Endothelial cell of umbilical vein (primary cell): ENCODE results near the gene L1CAM. TPM values are rescaled to one million over a fixed set of nuclear protein-coding genes. Genes with fewer than 3 reads are reported as not detected.

Experiments used
- BruUV-seq: library from RNA; stranded (reverse); fragments of 400-500 nt; replicated peaks from 2 replicates; lab custom pipeline; 2021; lab: Mats Ljungman, UMichigan
- CTCF ChIA-PET: fragments of 300-600, 350-600 bp; sonication (Branson Sonifier 250); formaldehyde crosslinking; loops from one replicate; lab custom pipeline; 2021; ENCODE audit warnings: antibody characterized with exemption, inconsistent platforms; lab: Charles Lee
- POLR2A ChIA-PET: fragments of 300-600, 350-600 bp; sonication (Branson Sonifier 250); formaldehyde crosslinking; loops from one replicate; lab custom pipeline; 2021; ENCODE audit warnings: antibody characterized with exemption, inconsistent platforms; lab: Charles Lee
- DNase-seq: peaks from one replicate; pipeline ENCODE4 v3.0.0-alpha.2; 2011; ENCODE audit warnings: low read depth, low spot score
- FAIRE-seq: peaks from 2 replicates; lab custom pipeline; 2011; peaks lifted over from hg19 to GRCh38; lab: Jason Lieb, UNC
- H2AFZ ChIP-seq: 2 replicates; pipeline ENCODE4 v1.6.0; 2012; ENCODE audit warnings: low read depth, low read length, control low read depth, inconsistent platforms
- H3K27ac ChIP-seq: 2 replicates; pipeline ENCODE4 v1.5.1; 2011; ENCODE audit warnings: low read depth, mild to moderate bottlenecking, control low read depth, low read length, moderate library complexity; ENCODE audit not compliant: insufficient read depth
- H3K27me3 ChIP-seq, 2 experiments: 2 replicates each; pipeline versions ENCODE4 v1.6.0 to v1.6.1; 2011; ENCODE audit warnings: low read length in 2 of 2, mixed read lengths in 1 of 2; ENCODE audit not compliant: control insufficient read depth in 2 of 2, insufficient read depth in 2 of 2
- H3K36me3 ChIP-seq, 2 experiments: 2 replicates in 1 of 2; 3 replicates in 1 of 2; pipeline ENCODE4 v1.5.1; 2011; ENCODE audit warnings: low read length in 2 of 2, mild to moderate bottlenecking in 1 of 2, moderate library complexity in 1 of 2; ENCODE audit not compliant: control insufficient read depth in 2 of 2, insufficient read depth in 2 of 2; ENCODE audit errors: extremely low read depth in 1 of 2
- H3K4me1 ChIP-seq: 3 replicates; pipeline ENCODE4 v1.5.1; 2011; ENCODE audit warnings: mild to moderate bottlenecking, low read length; ENCODE audit not compliant: control insufficient read depth, insufficient read depth; ENCODE audit errors: extremely low read depth
- H3K4me2 ChIP-seq: 2 replicates; pipeline ENCODE4 v1.6.1; 2011; ENCODE audit warnings: low read length, control low read depth, mixed read lengths; ENCODE audit not compliant: insufficient read depth
- H3K4me3 ChIP-seq, 3 experiments: fragments of 200-600 bp in 1 of 3; sonication (generic), shearing (Covaris generic) in 1 of 3; replicated peaks in 1 of 3; 2 replicates each; pipeline ENCODE4 v1.5.1; 2011 to 2016; ENCODE audit warnings: control low read depth in 3 of 3, low read length in 3 of 3, mild to moderate bottlenecking in 2 of 3, inconsistent platforms in 1 of 3, low read depth in 1 of 3, moderate library complexity in 1 of 3; ENCODE audit not compliant: insufficient read depth in 1 of 3
- H3K79me2 ChIP-seq: 2 replicates; pipeline ENCODE4 v1.6.0; 2012; ENCODE audit warnings: low read length, inconsistent platforms; ENCODE audit not compliant: control insufficient read depth, insufficient read depth
- H3K9ac ChIP-seq: replicated peaks from 2 replicates; pipeline ENCODE3; 2011; ENCODE audit warnings: low read length, control low read depth; ENCODE audit not compliant: insufficient read depth; ENCODE audit errors: extremely low read depth
- H3K9me1 ChIP-seq: replicated peaks from 3 replicates; pipeline ENCODE4 v1.6.0; 2011; ENCODE audit warnings: mild to moderate bottlenecking, low read length; ENCODE audit not compliant: control insufficient read depth, insufficient read depth; ENCODE audit errors: extremely low read depth
- H3K9me3 ChIP-seq: replicated peaks from 2 replicates; pipeline ENCODE4 v1.5.1; 2012; ENCODE audit warnings: low read length, inconsistent platforms; ENCODE audit not compliant: control insufficient read depth, insufficient read depth
- H4K20me1 ChIP-seq: replicated peaks from 2 replicates; pipeline ENCODE3; 2011; ENCODE audit warnings: mild to moderate bottlenecking, low read length; ENCODE audit not compliant: control insufficient read depth, insufficient read depth; ENCODE audit errors: extremely low read depth
- EZH2 ChIP-seq: IDR thresholded peaks from 2 replicates; pipeline ENCODE4 v1.6.1; 2012; ENCODE audit warnings: borderline replicate concordance, low read depth, mild to moderate bottlenecking, moderate library complexity, low read length, inconsistent platforms; ENCODE audit not compliant: severe bottlenecking
- FOS ChIP-seq: IDR thresholded peaks from 2 replicates; pipeline ENCODE4 v1.6.1; 2011; ENCODE audit warnings: mild to moderate bottlenecking, low read length, moderate library complexity, borderline replicate concordance; ENCODE audit not compliant: insufficient read depth
- JUN ChIP-seq: IDR thresholded peaks from 2 replicates; pipeline ENCODE4 v1.6.1; 2011; ENCODE audit warnings: borderline replicate concordance, low read depth; ENCODE audit not compliant: insufficient read length, insufficient read depth
- POLR2AphosphoS5 ChIP-seq: IDR thresholded peaks from 2 replicates; pipeline ENCODE4 v1.6.1; 2012; ENCODE audit warnings: low read depth, mild to moderate bottlenecking, control low read depth, low read length, moderate library complexity; ENCODE audit not compliant: insufficient read depth
- dilution Hi-C: fragments of 300-500 bp; cut with MboI; formaldehyde crosslinking; loops from one replicate; pipeline ENCODE4 v1.15.0; 2019; ENCODE audit warnings: low sequenced_read_pairs; ENCODE audit not compliant: extremely low pct_ligation_motif_present
- intact Hi-C: fragments of 100-400 bp; cut with micrococcal nuclease; formaldehyde crosslinking; loops from one replicate; pipeline ENCODE4 v1.10.0; 2022
- polyA plus RNA-seq, 4 experiments: library from polyadenylated mRNA; depleted of rRNA in 3 of 4; stranded (reverse) in 3 of 4; unstranded in 1 of 4; fragments of >200 nt; gene quantifications; 2 replicates each; pipeline versions ENCODE4 v1.2.1 to v1.2.3, GENCODE V29; 2011 to 2012; ENCODE audit warnings: missing spikeins in 1 of 4
- total RNA-seq: library from RNA; stranded (reverse); gene quantifications from 2 replicates; pipeline ENCODE4 v1.2.3, GENCODE V29; 2021
- TF ChIP-seq, protein P1 (sequence below), 2 donors: IDR thresholded peaks; 1 replicate in 1 of 2; 2 replicates in 1 of 2; pipeline ENCODE4 v1.5.1; 2011; ENCODE audit warnings: low read length in 2 of 2, mild to moderate bottlenecking in 2 of 2, moderate library complexity in 2 of 2, control low read depth in 1 of 2, inconsistent platforms in 1 of 2, low read depth in 1 of 2; ENCODE audit not compliant: insufficient read depth in 1 of 2; ENCODE audit errors: extremely low read depth in 1 of 2

Gene L1CAM
- total and polyA plus RNA-seq, 2 donors (not counting 3 experiments of a cell fraction or from before 2014, with no cell fraction given) = 0.01 TPM; not detected in 1

DNA sequence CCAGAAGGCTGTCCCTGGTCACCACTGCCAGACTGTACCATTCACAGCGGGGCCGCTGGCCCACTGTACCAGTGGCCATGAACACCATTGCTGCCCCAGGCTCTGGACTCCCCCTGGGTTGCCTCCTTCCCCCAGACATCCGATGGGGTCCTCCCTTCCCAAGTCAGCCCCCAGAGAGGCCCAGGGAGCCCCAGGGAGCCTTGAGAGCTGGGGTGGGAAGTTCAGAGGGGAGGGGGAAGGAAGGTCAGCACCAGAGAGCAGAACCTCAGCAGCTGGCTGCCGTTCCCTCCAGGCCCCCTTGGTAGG is 40.5 kb upstream of the L1CAM start:
- no TSS peak for BruUV-seq
- no peaks in the 10 kb centered on the region for H3K9me3 ChIP-seq
- dilution Hi-C loops = no loop called here
- no peak for TF ChIP-seq POLR2AphosphoS5
- no peak for TF ChIP-seq EZH2
- TF ChIP-seq, protein P1, sequence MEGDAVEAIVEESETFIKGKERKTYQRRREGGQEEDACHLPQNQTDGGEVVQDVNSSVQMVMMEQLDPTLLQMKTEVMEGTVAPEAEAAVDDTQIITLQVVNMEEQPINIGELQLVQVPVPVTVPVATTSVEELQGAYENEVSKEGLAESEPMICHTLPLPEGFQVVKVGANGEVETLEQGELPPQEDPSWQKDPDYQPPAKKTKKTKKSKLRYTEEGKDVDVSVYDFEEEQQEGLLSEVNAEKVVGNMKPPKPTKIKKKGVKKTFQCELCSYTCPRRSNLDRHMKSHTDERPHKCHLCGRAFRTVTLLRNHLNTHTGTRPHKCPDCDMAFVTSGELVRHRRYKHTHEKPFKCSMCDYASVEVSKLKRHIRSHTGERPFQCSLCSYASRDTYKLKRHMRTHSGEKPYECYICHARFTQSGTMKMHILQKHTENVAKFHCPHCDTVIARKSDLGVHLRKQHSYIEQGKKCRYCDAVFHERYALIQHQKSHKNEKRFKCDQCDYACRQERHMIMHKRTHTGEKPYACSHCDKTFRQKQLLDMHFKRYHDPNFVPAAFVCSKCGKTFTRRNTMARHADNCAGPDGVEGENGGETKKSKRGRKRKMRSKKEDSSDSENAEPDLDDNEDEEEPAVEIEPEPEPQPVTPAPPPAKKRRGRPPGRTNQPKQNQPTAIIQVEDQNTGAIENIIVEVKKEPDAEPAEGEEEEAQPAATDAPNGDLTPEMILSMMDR (IDR thresholded peaks at IDR 0.05; ENCODE audit: extremely low read depth in 1 of 2, insufficient read depth in 1 of 2, low read depth in 1 of 2, low read length in 2 of 2) = no peak
- no peak for TF ChIP-seq FOS
- no peak for TF ChIP-seq JUN
- no peaks in the 10 kb centered on the region for H3K27me3 ChIP-seq
- FAIRE-seq = no peak
- H3K4me1 ChIP-seq = peaks cover 51% of the 10 kb centered on the region
- peak overlapping the region in 1 of 3 experiments; percentile 5 for H3K4me3 ChIP-seq
- H4K20me1 ChIP-seq = no peaks in the 10 kb centered on the region
- POLR2A ChIA-PET = interaction anchor here (1.3 to 1.6 kb wide), 2 partner anchors 21 to 160 kb away, joined by 3 to 4 read pairs; no protein-coding TSS in a partner anchor
- CTCF ChIA-PET = interaction anchor here (9.0 kb wide), 1 partner anchor 22 kb away, joined by 253 read pairs; the partner anchor contains the start of gene RENBP
- intact Hi-C loops = no loop called here
- H3K36me3 ChIP-seq = peaks cover 0 to 7% of the 10 kb centered on the region in 2 experiments
- no peak for DNase-seq
- peak overlapping the region; percentile 52 for H3K4me2 ChIP-seq
- H3K9ac ChIP-seq = peak overlapping the region; percentile 48
- peaks cover 5% of the 10 kb centered on the region for H3K79me2 ChIP-seq
- no peak overlapping the region for H2AFZ ChIP-seq
- no peaks in the 10 kb centered on the region for H3K9me1 ChIP-seq
- H3K27ac ChIP-seq = peak overlapping the region; percentile 100
